Measurements from ENCODE around the gene TUBB. TPM values are rescaled to one million over a fixed set of nuclear protein-coding genes. Genes with fewer than 3 reads are reported as not detected.
A peak's percentile ranks its signal among the peaks of the same experiment; 100 is the strongest.
"Not testable (repeated sequence)": the region's sequence is repeated elsewhere in the genome, so short reads cannot be mapped to it uniquely, and the experiment has no call there.

TUBB gene
- total and polyA plus RNA-seq, 5 experiments from 2014 or later = 79.2 to 187 (median 116) TPM

DNA sequence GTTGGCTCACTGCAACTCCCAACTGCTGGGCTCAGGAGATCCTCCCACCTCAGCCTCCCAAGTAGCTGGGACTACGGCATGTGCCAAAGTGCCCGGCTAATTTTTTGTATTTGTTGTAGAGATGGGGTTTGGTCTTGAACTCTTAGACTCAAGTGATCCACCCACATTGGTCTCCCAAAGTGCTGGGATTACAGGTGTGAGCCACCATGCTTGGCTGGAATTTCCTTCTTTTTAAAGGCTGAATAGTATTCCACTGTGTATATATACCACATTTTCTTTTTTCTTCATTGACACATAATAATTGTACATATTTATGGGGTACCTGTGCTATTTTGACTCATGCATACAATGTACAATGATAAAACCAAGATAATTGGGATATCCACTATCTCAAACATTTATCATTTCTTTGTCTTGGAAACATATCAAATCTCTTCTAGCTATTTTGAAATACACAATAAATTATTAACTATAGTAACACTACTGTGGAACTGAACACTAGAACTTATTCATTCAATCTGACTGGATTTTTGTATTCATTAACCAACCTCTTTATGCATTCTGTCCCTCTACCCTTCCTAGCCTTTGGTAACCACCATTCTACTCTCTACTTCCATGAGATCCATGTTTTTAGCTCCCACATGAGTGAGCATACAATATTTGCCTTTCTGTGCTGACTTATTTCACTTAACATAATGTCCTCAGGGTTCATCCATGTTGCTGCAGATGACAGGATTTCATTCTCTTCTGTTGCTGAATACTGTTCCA is 10.9 kb upstream of the TUBB start:
- no peak for ATAC-seq
- Mint-ChIP-seq H3K4me1 (peaks cover 15 to 26% (median 21%) of the 10 kb centered on the region in 4 donors), H3K27me3 (no peaks in the 10 kb centered on the region), H3K4me3 (no peak overlapping the region), H3K36me3 (peaks cover 6 to 81% (median 35%) of the 10 kb centered on the region in 3 donors), H3K27ac (peak overlapping the region in 1 of 10 donors; percentile 46), H3K9me3 (no peaks in the 10 kb centered on the region)
- DNase-seq = no peak
- POLR2A ChIA-PET = interaction anchor here (0.6 to 1.0 kb wide), 4 partner anchors 10 to 102 kb away, joined by 3 to 6 read pairs (median 3); no protein-coding TSS in a partner anchor

DNA sequence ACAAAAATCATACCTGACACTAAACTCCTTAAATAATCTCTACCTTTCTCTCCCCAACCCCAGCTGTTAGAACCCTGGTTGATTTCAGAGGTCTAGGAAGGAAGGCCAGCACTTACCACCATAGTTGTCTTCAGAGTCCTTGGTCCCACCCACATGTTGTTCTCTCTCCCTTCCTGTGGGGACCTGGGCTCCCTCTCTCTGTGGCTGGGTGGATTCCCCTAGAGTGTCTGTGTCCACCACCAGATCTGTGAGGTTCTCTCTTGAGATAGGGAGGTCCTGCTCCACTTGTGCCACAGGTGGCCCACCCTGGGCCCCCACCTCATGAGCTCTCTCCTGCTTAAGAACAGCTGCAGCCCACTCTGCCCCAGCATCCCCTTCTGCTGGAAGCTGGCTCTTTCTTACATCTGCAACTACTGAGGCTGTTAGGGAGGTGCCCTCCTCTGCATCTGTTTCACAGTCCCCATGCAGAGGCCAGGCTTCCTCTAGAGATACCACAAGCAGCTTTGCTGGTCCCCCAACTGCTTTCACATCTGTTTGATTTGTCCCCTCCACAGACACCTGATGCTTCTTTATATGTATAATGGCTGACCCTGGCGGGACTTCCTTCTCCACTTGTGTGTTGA is 8.3 kb upstream of the TUBB start:
- H3K9me3 Mint-ChIP-seq = no peaks in the 10 kb centered on the region
- ATAC-seq = no peak
- no peaks in the 10 kb centered on the region for H3K27me3 Mint-ChIP-seq
- peaks cover 6 to 72% (median 28%) of the 10 kb centered on the region in 3 donors for H3K36me3 Mint-ChIP-seq
- POLR2A ChIA-PET = interaction anchor here (0.6 to 14.3 kb wide), 6 partner anchors 8 to 89 kb away, joined by 3 to 594 read pairs (median 4); partner anchors contain the start of gene DHX16
- DNase-seq = no peak
- H3K4me3 Mint-ChIP-seq = peak overlapping the region in 3 of 10 donors; percentile 26 to 36 (median 34)
- H3K4me1 Mint-ChIP-seq = peaks cover 31 to 37% (median 33%) of the 10 kb centered on the region in 4 donors
- peak overlapping the region in 6 of 10 donors; percentile 26 to 83 (median 60) for H3K27ac Mint-ChIP-seq

DNA sequence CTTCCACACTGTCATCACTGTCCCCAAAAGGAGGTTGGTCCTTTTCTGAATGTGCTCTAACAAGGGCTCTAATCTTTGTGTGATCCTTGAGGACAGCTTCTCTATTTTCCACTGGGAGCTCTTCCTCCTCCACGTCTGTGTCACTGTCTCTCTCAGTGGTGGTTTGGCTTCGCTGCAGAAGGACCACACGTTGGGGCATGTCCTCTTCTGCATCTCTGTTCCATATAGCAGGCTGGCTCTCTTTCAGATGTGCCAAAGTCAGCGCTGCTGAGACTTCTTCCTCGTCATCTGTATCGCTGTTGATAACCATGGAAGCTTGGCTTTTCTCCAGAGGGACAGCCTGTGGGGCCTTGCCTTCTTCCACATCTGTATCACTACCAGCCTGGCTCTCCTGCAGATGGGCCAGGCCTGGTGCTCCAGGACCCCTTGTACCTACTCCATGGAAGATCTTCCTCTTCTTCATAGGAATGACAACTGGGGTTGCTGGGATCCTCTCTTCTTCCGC is 7.7 kb upstream of the TUBB start:
- ATAC-seq = no peak
- H3K4me1 Mint-ChIP-seq = peaks cover 32 to 43% (median 39%) of the 10 kb centered on the region in 4 donors
- no peak for DNase-seq
- peak overlapping the region in 1 of 10 donors; percentile 34 for H3K4me3 Mint-ChIP-seq
- H3K27me3 Mint-ChIP-seq = no peaks in the 10 kb centered on the region
- no peaks in the 10 kb centered on the region for H3K9me3 Mint-ChIP-seq
- POLR2A ChIA-PET = interaction anchor here (1.0 to 14.3 kb wide), 5 partner anchors 9 to 88 kb away, joined by 3 to 594 read pairs (median 4); partner anchors contain the start of gene DHX16
- H3K36me3 Mint-ChIP-seq = peaks cover 6 to 66% (median 25%) of the 10 kb centered on the region in 3 donors
- H3K27ac Mint-ChIP-seq = peak overlapping the region in 3 of 10 donors; percentile 56 to 83 (median 70)

DNA sequence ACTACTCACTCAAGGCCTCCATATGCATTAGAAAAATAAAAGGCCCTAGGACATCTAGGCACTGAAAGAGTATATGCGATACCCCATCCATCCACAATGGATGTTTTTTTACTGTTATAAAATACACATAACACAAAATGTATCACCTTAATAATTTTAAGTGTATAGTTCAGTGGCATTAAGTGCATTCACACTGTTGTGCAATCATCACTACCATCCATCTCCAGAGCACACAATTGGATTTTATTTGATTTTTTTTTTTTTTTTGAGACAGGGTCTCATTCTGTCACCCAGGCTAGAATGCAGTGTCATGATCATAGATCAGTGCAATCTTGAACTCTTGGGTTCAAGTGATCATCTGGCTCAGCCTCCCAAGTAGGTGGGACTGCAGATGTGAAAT is 5.9 kb upstream of the TUBB start:
- no peak for ATAC-seq

DNA sequence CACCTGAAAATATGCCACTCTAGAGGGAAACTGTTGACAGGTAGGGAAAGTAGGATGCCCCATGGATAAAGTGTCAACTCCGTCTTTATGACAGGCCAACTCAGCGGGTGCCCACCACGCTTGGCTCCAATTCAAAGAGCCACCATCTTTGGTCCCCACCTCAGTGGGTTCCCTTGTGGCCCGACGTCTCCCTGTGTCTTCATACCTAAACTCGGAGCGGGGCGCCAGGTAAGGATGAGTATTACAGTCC is 3.3 kb upstream of the TUBB start:
- peak overlapping the region; percentile 97 to 100 (median 99) for H3K27ac Mint-ChIP-seq
- peaks cover 0 to 40% (median 24%) of the 10 kb centered on the region in 3 donors for H3K36me3 Mint-ChIP-seq
- no peak for ATAC-seq

More for the DNA sequence above, 5.9 kb upstream of the TUBB start:
- H3K9me3 Mint-ChIP-seq = no peaks in the 10 kb centered on the region
- DNase-seq = no peak
- no peak overlapping the region for H3K27ac Mint-ChIP-seq
- H3K27me3 Mint-ChIP-seq = no peaks in the 10 kb centered on the region
- POLR2A ChIA-PET = interaction anchor here (14.3 kb wide), 1 partner anchor 36 kb away, joined by 594 read pairs; the partner anchor contains the start of gene DHX16
- no peak overlapping the region for H3K4me3 Mint-ChIP-seq
- H3K36me3 Mint-ChIP-seq = peaks cover 0 to 54% (median 24%) of the 10 kb centered on the region in 3 donors
- H3K4me1 Mint-ChIP-seq = peaks cover 30 to 52% (median 48%) of the 10 kb centered on the region in 4 donors

DNA sequence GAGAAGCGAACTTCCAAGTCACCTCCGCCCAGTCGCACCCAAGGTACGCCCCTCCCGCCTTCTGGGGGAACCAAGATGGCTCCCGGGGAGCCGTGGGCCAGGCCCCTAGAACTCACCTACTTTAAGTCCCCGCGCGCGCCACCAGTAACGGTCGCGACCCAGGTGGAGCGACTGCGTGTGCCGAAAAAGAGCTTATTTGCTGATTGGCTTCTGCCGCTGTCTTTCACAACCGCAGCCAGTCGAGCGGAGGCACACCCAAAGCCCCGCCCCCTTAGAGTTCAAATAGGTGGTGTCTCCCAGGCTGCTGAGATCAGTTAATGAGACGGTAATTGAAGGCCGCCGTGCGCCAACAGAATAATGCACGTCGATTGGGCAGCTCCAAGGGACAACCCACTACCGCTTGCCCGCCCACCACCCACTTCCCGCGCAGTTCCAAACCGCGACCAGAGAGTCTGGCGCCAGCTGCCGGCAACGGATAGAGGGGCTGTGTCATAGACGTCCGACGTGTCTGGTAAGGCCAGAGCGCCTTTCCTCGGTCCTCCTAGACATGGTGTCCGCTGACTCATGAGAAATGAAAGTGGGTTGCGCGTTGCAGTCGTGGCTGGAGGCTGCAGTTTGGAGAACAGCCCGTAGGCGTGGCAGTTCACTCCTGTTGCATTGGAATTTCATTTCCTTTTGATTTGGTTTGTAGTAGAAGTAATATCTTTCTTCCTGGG is 2.9 kb upstream of the TUBB start, which contains the start of gene MDC1:
MDC1 (minus strand) TSS at position 153 of the 716 bp plus-strand sequence. CDS start 2,106 bp downstream, outside the sequence.
- H3K4me1 Mint-ChIP-seq = peaks cover 33 to 59% (median 57%) of the 10 kb centered on the region in 4 donors
- peak; percentile 75 to 80 for ATAC-seq

More for the DNA sequence above, 3.3 kb upstream of the TUBB start:
- no peak for DNase-seq
- peaks cover 35 to 59% (median 57%) of the 10 kb centered on the region in 4 donors for H3K4me1 Mint-ChIP-seq
- no peaks in the 10 kb centered on the region for H3K27me3 Mint-ChIP-seq
- POLR2A ChIA-PET = interaction anchor here (0.6 to 14.3 kb wide), 22 partner anchors 11 to 650 kb away, joined by 3 to 594 read pairs (median 5); partner anchors contain the start of genes ABCF1, DHX16, GNL1 and MRPS18B
- H3K9me3 Mint-ChIP-seq = no peaks in the 10 kb centered on the region
- peak overlapping the region; percentile 87 to 99 (median 97) for H3K4me3 Mint-ChIP-seq

DNA sequence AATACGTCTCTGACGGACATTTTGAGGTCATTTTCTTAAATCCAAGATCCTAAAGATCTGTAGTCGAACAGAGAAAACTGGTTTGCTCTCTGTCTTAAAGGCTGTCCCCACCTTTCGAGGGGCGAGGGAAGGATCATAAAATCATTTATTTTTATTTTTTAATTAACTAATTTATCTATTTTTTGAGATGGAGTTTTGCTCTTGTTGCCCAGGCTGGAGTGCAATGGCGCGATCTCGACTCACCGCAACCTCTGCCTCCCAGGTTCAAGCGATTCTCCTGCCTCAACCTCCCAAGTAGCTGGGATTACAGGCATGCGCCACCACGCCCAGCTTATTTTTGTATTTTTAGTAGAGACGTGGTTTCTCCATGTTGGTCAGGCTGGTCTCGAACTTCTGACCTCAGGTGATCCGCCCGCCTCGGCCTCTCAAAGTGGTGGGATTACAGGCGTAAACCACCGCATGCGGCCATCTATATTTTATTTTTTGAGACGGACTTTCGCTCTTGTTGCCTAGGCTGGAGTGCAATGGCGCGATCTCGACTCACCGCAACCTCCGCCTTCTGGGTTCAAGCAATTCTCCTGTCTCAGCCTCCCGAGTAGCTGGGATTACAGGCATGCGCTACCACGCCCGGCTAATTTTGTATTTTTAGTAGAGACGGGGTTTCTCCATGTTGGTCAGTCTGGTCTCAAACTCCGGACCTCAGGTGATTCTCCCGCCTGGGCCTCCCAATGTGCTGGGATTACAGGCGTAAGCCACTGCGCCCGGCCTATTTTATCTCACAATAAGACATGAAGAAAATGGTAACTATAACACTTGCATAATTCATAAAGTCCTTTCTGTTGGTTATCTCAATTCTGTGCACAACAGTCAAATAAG is 2.1 kb upstream of the TUBB start:
- peaks cover 36 to 60% (median 57%) of the 10 kb centered on the region in 4 donors for H3K4me1 Mint-ChIP-seq
- H3K9me3 Mint-ChIP-seq, H3K27me3 Mint-ChIP-seq, DNase-seq, ATAC-seq: not testable (repeated sequence)
- peaks cover 0 to 35% (median 17%) of the 10 kb centered on the region in 3 donors for H3K36me3 Mint-ChIP-seq
- H3K4me3 Mint-ChIP-seq = peak overlapping the region; percentile 87 to 99 (median 97)
- POLR2A ChIA-PET = interaction anchor here (0.5 to 14.3 kb wide), 22 partner anchors 12 to 376 kb away, joined by 3 to 594 read pairs (median 5); partner anchors contain the start of genes ABCF1, DHX16, GNL1 and MRPS18B
- H3K27ac Mint-ChIP-seq = peak overlapping the region; percentile 97 to 100 (median 99)

More for the DNA sequence above, 2.9 kb upstream of the TUBB start, which contains the start of gene MDC1:
- Mint-ChIP-seq H3K9me3 (no peaks in the 10 kb centered on the region), H3K27ac (peak within 1 kb of the TSS; percentile 97 to 100 (median 99)), H3K4me3 (peak within 1 kb of the TSS; percentile 87 to 99 (median 97)), H3K36me3 (peaks cover 0 to 35% (median 19%) of the 10 kb centered on the region in 3 donors), H3K27me3 (no peaks in the 10 kb centered on the region)
- POLR2A ChIA-PET = interaction anchor here (0.5 to 14.3 kb wide), 26 partner anchors 12 to 651 kb away, joined by 3 to 594 read pairs (median 4); partner anchors contain the start of genes ABCF1, DHX16, GNL1 and MRPS18B
- peak; percentile 91 to 100 (median 98) for DNase-seq

DNA sequence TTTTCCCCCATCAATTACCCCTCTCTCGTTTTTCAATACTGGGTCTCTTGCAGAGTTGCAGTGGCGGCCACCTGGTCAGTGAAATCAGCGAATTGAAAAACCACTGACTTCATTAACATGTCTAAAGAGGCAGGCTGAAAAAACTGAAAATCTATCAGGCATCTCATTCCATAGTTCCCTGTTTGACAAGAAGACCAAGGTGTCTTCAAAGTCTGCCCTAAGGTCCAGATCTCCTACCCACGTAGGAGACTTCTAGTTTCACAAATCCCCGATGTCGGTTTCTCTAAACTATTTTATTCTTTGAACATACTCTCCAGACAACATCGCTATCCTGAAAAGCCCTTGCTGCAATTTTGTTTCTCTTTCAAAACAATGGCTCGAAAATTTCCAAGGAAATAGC is 796 bp upstream of the TUBB start:
- Mint-ChIP-seq H3K4me3 (peak overlapping the region; percentile 87 to 99 (median 98)), H3K36me3 (peaks cover 0 to 35% (median 16%) of the 10 kb centered on the region in 3 donors), H3K4me1 (peaks cover 38 to 73% (median 67%) of the 10 kb centered on the region in 4 donors), H3K27ac (peak overlapping the region; percentile 82 to 99 (median 96)), H3K27me3 (no peaks in the 10 kb centered on the region), H3K9me3 (no peaks in the 10 kb centered on the region)
- DNase-seq (no peak), ATAC-seq (no peak)
- POLR2A ChIA-PET = interaction anchor here (0.9 to 14.3 kb wide), 6 partner anchors 11 to 228 kb away, joined by 3 to 594 read pairs (median 27); partner anchors contain the start of genes DHX16, MRPS18B, NRM and PPP1R10

DNA sequence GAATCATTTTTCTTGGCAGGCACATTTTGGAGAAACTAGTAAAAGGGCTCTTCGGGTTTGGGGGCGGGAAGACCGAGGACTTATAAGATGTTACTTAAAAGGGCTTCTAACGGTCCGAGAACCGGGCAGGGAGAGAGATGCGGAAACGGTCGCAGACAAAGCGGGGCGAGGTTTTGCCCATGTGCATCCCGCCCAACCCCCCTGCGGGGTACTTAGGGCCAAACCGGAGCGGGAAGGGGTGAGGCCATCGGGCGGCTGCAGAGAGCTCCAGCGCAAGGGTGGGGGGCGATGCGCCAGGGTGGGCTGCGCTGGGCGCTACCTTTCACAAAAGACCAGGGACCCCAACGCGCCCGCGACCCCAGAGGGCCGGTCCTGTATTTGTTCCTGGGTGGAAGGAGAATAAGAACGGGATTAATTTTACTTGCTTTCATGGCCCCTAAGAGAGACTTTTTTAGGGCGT is 616 bp downstream of the TUBB start:
- peaks cover 0 to 36% (median 15%) of the 10 kb centered on the region in 3 donors for H3K36me3 Mint-ChIP-seq
- peak overlapping the region; percentile 87 to 99 (median 98) for H3K4me3 Mint-ChIP-seq
- H3K27ac Mint-ChIP-seq = peak overlapping the region; percentile 82 to 99 (median 96)
- H3K9me3 Mint-ChIP-seq = no peaks in the 10 kb centered on the region
- POLR2A ChIA-PET = interaction anchor here (1.2 to 14.3 kb wide), 9 partner anchors 10 to 229 kb away, joined by 3 to 594 read pairs (median 17); partner anchors contain the start of genes DDR1, DHX16, MRPS18B and NRM
- H3K4me1 Mint-ChIP-seq = peaks cover 36 to 79% (median 72%) of the 10 kb centered on the region in 4 donors
- no peak for ATAC-seq
- DNase-seq = peak in 9 of 10 donors; percentile 23 to 75 (median 48)
- no peaks in the 10 kb centered on the region for H3K27me3 Mint-ChIP-seq

DNA sequence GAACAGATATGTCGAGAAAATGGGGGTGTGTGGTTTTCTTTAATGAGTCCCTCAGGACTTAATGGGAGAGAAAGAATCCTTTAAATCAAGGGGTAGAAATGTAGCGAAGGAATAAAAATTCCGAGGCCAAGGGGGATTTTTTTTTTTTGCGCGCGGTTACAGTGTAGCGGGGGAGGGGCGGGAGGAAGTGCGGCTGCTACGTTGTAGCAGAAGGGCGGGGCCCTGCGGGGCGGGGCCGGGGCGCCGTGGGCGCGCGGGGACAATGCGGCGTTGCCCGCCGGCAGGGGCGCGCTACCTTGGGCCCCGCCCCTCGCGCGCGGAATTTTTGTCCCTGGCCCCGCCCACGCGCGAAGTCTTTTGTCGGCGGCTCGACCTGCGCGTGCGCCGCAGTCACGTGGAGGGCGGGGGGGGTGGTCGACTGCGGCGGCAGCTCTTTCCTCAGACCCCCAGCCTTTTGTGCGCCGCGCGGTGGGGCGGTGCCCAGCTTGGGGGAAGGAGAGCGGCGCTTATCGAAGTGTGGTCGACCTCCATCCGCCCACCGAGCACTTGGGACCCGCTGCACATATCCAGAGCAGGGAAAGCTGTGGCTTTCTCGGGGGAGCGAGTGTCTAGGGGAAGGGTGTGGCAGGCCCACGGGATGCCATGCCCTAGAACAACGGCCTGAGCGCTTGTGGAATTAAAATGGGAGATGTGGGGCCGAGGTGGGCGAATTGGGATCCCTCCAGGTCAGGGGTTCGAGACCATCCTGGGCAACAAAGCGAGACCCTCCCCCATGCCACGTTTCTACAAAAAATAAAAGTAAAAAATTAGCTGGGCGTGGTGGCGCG is 1.3 kb downstream of the TUBB start:
- Mint-ChIP-seq H3K4me1 (peaks cover 33 to 74% (median 71%) of the 10 kb centered on the region in 4 donors), H3K4me3 (peak overlapping the region; percentile 87 to 99 (median 98)), H3K9me3 (no peaks in the 10 kb centered on the region), H3K27ac (peak overlapping the region; percentile 82 to 99 (median 96)), H3K36me3 (peaks cover 0 to 39% (median 15%) of the 10 kb centered on the region in 3 donors), H3K27me3 (no peaks in the 10 kb centered on the region)
- peak; percentile 25 to 34 for ATAC-seq
- POLR2A ChIA-PET = interaction anchor here (0.5 to 14.3 kb wide), 20 partner anchors 9 to 385 kb away, joined by 3 to 594 read pairs (median 6); partner anchors contain the start of genes C6orf136, DDR1, DHX16 and MRPS18B
- DNase-seq = peak; percentile 91 to 99 (median 96)

Measured in naive thymus-derived CD8-positive, alpha-beta T cell (primary cell).